Right renal cortex interstitium (tissue), 3 donors: ENCODE results near the gene DGKB. TPM values are rescaled to one million over a fixed set of nuclear protein-coding genes. Genes with fewer than 3 reads are reported as not detected.

ENCODE experiments used
- DNase-seq, 3 donors: peaks; one replicate each; pipeline ENCODE4 v3.0.0-alpha.2; 2013; ENCODE audit warnings: low read depth in 3 of 3, low spot score in 2 of 3
- polyA plus RNA-seq, 3 donors: library from polyadenylated mRNA; unstranded; fragments of 120-200 nt; gene quantifications; one replicate each; pipeline ENCODE4 v1.2.1, GENCODE V29; 2013; ENCODE audit not compliant: insufficient read length in 3 of 3

DGKB gene
- polyA plus RNA-seq, 3 donors = 2.5 to 3.9 (median 2.7) TPM

DNA sequence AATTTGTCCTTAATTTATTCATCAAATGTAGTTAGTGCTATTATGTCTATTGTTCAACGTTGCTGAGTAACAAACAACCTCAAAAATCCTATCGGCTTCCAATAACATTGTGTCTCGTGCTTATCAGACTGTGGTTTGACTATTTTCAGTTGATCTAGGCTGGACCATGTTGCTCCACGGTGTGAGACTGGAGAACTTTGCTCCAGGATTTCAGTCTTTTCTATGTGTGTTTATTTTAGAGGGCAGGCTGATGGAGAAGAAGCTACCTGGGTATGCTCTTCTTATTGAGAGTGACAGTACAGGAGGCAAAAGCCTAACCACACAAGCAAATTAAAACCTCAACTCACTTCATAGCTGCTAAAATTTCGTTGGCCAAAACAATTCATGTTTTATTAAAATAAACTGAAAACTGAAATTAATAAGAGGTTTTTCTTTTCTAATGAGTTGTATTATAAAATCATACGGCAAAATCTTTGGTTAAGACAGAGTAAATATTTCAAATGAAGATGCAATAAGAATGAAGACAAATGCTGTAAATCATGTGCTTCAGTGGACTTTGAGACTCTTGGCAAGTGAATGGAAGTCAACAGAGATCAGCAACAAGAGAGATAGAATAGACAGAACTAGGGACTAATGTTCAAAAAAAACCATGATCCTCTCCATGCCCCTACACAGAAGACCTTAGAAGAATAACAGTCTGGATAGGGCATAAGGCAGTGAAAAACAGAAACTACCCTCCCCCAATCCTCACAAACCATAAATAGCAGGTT, 495.1 kb downstream of the DGKB start:
- no peak for DNase-seq

DNA sequence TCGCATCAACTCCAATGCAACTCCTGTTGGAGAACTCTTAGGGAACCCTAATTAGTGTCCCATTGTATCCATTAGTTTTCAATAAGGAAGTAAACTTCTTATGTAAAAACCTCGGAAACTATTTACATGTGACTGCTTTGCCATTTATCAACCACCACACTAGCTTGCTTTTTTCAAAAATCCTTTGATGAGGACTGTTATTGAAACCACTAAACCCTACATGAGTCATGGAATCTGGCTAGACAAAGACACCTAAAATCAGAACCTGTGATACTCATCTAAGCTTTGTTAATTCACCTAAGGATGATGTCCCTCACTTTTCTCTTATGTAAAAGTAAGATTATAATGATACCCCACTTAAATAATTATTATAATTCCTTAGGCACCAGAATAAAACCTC, 499.0 kb downstream of the DGKB start:
- no peak for DNase-seq

DNA sequence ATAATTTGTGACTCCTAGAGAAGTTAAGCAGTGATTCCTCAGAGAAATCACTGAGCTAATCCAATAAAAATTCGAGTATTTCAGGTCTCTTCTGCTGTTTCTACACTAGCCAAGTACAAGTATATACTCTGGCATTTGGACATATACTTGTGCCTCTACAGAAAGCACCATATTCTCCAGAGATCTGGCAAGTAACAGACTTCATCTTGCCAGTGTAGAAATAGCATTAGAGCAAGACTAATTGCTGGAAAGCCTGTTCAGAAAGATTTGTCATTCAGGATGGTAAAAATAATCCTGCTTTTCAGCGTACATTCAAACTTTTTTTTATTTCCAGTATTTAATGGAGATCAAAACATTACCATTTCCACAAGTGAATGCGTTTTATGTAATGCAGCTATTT, 502.3 kb downstream of the DGKB start:
- no peak for DNase-seq

DNA sequence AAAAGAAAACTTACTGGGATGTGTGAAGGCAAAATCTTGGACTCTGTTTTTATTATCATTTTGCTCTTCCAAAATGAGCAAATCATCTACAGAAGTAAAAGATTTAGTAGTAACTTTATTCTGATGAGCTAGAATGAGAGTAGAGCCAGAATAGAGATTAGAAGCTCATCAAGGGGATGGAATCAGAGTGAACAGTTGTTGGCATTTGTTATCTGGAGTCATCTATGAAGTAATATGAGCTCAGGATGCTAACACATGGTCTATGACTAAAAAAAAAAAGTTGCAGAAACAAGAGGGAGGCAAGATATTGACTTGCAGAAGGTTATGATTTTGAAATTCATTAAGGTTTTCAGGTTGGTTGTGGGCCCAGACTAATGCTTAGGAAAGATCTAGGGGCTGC, 504.0 kb downstream of the DGKB start:
- DNase-seq = no peak

DNA sequence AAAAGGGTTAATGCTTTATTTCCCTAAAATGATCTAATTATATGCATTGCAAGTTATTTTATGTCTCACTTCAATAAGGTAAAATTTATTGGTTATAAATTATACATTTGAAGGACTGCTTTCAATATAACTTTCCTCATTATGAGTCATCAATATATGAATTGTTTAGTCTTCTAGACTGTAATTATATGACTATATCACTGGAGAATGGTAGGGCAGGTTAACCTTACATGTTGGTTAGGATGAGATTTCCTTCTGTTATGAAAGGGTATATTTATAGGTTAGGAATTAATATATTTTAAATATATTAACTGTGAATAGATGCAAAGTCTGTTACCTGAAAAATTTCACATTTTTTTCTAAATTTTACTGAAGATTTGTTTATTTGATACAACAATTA, 506.7 kb downstream of the DGKB start:
- no peak for DNase-seq

DNA sequence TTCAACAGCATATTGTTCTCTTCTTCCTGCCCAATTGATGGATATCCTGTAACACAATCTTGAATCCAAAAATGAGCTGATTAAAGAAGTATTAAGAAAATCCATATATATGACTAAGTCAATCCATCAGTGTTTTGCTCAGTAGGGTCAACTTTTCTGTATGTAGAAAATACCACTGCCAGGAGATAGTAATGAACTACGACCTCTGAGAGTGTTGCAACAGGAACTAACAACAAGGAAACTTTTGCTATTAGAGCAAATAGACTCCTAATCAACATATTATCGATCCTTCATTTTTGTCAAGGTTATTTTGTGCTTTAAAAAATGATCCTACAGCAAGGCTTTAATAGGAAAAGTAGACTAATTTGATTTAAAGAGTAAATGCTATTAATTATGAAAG, 507.8 kb downstream of the DGKB start:
- DNase-seq = no peak

DNA sequence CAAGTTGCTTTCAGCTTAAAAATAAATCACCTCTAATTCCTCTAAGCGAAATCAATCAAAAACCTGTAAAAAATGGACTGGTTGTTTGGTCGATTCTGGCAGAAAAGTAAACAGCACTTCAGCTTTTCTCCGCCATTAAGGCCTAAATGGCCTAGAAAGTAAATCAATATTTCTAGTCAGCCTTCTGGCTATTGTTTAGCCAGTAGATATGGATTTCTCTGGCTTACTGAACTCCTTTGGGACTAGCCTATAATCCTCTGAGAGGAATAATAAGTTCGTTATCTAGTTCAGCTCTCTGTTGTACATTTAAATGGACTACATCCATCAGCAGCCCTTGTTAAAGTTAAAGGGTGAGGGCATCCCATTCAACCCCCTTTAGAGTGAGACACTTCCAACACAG, 513.0 kb downstream of the DGKB start:
- no peak for DNase-seq

DNA sequence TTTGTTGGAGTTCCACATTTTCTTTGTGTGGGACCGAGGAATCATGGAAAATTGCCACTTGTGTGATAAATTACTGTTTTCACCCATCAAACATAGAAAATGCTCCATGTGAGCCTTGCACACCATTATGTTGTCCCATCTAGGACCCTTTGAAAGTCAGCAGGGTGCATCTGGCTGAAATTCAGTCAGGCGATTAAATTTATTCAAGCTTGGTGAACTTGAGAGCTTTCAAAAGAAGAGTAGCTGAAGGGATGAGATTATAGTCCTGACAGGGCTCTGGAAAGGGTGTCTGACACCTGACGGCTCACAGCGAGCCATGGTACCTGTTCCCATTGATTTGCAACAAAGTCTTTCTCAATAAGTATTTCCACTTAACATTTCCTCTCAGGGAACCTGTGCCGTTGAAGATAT, 513.4 kb downstream of the DGKB start:
- DNase-seq = no peak

DNA sequence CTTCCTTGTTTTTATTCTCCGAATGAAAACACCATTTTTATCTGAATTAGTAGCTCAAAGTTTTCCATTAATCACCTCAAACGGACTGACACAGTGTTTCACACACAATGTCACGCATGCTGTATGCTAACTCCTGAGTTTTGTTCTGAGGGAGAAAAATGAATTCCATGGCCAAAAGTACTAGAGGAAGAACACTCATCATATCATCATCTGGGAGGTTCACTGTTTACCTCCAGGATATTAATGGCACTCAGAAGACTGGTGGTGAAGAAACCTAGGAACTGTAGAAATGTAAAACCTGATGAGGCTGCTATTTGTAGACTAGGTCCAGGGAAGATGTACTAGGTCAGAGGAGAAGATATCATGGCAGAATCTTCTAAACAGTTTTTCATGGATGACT, 517.5 kb downstream of the DGKB start:
- DNase-seq = no peak

DNA sequence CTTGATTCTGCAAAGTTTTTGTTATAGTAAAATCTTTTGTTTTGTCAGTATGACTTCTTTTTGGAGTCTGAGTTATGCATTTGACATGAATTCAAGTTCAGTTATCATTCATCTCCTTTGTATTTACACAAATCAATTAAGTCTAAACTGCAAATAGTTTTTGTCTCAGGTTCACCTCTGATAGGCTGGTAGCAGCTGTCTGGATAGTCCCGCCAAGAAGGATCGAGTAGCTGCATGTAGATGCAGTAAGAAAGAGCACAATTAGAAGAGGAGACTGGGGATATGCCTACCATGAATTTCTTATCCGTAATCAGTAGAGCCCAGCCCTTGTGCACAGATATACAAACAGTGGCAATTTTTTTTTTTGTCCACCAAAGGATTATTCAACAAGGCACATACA, 520.6 kb downstream of the DGKB start:
- DNase-seq = no peak

DNA sequence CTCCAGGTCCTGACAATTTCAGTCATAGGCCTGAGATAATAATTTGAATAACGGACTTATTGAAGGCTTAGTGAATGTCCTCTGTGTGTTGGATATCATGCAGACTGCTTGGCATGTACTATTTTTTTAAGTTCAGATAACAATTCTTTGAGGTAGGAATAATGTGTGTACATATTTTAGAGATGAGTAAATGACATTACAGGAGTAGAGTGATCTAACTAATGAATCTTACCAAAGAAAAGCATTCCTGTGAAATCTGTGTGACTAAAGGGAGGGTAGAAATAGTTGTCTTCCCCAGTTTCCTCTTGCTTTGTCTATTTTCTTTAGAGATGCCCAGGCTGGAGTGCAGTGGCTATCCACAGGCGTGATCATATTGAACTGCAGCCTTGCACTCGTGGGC, 521.2 kb downstream of the DGKB start:
- no peak for DNase-seq

DNA sequence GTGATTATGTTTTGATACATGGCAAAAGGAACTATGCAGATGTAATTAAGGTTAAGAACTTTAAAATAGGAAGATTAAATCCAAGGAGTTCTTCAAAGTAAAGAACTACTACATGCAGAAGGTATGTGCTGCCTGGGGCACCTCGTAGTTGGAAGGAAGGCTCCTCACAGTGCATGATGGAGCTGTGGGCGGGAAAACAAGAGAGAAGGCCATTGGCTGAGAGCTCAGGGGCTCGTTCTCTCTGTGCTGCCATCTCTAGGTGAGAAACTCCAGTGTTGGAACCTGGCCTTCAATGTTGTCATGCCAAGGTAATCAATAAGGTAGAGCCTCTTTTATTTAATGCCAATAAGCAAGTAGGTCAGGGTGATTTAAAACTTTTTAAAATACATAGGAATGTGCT, 521.7 kb downstream of the DGKB start:
- no peak for DNase-seq

DNA sequence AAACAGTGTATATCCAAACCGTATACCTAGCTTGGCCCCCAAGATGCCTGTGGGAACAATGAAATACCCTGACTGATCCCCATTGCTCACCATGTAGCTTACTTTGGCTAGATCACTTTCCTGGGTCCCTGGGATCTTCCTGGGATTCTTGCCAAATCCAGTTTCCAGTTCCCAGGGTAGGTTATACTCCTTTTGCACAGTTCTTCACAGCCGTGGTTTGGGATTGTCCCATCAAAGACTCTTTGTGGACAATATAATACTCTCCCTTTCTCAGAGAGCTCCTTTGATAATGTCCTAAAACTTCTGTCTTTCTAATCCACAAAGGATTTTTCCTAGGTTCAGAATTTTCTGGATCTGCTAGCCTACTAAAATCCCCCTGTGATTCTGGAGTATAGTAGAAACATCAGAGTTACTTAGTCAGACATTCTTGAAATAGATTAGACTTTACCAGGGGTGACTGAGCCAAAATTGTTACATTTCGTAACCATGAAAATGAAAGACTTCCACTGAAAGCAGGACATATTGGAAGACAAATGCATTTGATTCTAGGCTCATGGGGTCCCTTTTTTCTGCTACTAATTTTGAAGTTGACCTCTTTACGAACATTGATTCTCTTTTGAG, 524.8 kb downstream of the DGKB start:
- DNase-seq = no peak

DNA sequence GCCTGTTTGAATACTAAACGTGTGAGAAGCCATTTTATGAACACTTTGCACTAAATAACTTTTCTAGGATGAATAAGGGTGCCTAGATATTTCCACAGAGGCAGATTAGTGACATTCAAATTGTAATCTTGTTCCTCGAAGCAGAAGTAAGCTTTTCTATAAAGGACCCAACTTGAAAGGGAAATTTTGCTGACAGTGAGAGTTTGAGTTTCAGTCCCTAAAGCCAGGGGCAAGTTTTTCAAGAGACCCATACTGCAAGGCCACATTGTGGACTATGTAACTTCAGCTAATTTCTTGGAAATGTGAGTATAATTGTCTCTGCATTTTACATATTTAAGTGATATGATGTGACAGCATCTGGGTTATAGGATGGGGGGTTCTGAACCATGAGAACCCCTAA, 525.8 kb downstream of the DGKB start:
- no peak for DNase-seq

DNA sequence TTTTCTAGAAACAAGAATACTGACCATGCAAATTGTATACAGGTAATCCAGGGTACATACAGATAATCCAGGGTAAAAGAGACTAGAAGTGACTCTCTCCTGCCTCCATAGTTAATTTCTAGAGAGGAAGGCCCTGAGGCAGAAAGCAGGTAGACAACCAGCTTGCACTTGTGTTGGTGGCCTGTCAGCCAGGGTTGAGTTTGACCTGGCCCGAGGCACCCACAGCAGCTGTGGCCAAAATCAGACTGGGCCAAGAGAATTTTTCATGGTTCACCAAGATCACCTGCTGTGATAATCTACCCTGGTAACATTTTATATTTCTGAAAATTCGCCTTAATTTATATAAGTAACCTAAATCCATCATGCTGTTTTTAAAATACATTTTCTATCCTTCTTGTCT, 526.6 kb downstream of the DGKB start:
- no peak for DNase-seq

DNA sequence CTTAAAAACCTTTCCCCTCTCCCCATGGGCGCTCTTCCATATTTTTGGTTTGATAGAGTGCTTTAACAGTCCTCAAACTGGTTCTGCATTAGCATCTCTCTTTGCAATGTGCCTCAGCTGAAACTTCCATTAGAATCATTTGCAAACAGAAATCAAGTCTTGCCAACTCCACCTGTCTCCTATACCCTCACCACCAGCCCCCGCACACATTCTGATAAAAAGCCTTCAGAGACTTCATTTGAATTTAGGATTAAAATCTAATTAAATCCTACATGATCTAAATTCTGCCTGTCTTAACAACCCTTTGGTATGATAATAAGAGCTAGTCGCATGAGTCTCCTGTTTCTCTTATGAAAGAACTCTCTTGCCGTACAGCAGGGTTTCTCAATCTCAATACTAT, 528.2 kb downstream of the DGKB start:
- DNase-seq = no peak

DNA sequence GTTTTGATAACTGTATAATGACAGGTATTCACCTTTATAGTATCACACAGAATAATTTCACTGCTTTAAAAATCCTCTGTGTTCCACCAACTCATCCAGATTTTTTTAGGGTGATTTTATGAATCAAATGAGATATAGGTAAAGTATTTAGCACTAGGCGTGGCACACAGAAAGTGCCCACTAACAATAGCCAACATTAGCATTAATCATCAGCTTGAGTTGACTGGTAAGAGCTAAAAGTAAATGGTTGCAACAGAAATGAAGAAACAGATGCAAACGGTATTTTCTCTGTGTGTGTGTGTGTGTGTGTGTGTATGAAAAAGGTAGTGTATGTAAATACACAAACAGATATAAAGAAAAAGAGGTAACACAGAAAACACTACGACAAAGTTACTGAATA, 534.3 kb downstream of the DGKB start:
- no peak for DNase-seq

DNA sequence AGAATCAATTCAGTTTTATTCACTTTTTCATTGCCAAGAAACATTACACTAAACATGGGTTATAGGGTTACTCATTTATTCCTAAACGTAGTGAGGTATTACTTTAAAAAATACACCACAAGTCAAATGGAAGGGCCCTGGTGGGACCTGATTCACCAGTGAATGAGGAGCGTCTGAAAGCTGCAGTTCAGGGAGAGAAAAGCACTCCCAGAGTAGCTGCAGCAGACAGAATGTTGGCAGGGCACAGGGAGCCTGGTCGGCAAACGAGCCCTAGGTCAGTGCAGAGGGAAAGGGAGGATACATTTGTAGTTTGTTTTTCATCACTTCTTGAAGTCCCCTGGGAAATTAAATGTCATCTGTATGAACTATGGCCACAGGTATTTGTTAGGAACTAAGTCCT, 551.4 kb downstream of the DGKB start:
- no peak for DNase-seq

DNA sequence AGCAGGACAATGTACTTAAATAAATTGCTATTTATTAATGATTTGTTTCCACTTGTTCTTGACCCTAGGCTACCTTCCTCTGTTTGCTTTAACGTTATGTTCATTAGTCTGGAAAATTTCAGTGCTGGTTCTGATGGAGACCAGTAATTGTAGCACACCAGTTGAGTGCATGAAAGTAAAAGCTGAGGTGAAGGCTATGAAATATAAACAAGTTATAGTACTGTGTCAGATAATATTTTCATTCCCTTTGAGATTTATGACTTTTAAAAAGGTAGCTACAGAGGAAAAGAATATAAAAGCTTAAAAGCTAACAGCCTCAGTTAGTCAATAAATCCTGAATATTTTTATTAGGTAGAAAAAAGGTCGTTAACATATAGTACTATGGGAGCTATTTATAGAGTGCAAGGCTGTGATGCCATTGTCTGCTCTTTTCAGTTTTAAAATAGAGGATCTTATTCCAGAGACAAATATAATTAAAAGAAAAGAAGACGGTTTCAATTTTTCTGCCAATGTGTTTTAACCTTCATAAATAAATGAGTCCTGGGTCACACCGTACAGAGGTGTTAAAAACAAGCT, 561.3 kb downstream of the DGKB start:
- no peak for DNase-seq

DNA sequence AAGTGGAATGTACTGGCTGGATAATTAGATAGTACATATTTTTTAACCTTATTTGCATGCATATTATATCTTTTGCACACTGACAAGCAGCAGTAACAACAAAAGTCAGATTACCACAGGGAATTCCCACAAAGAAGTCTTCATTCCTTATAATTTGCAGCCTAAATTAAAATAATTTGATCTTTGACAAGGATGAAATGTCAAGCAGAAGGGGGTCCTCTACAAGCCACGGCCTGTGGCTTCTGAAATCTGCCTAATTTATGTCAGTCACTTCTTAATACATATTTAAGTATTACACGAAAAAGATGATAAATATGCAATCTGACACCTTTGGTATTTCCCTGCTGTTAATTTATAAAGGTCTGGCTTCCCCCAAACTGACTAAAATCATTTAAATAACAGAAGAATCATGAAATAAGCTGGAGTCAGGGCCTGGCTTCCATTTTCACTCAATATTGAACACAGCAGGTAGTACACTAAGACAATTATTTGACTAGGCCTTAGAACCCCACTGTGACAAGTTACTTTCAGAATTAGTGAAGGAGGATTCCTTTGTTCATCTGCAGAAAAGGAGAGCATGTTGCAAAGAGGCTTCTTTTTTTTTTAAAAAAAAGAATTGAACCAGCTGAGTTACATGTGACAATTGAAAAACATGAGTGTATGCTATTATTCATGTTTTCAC, 562.0 kb downstream of the DGKB start:
- DNase-seq = no peak

DNA sequence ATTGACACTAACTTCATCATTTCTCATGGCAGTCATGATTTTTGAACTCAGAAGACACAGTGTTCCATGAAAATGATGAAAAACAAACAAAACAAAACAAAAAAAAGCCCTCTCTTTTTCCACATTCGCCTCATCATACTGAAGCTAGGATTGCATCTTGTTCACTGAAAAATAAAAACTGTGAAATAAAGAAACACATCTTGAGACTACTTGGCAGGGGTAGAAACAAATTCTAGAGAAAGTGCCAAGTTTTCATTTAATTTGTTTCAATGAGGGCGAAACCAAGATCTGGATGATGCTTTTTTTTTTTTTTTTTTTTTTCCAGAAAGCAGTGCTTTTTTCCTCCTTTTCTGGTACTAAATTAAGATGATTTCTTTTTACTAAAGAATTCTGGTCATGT, 562.7 kb downstream of the DGKB start:
- DNase-seq = no peak

DNA sequence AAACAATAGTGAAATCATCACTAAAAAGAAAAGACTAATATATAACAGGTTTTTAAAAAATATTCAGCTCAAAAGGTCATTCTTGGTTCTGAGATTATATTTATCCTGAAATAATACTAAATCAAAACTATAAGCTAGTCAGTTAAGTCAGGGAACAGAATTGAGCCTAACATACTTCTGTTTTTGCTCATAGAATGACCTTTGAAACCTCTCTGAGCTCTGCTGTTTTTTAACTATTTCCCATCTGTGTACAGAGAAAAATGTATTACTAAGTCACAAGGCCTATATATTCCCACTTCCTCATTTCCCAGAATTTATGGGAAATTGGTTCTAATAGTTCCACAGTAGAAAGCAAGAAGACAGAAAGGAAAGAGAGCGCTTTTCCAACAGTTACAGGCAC, 566.3 kb downstream of the DGKB start:
- no peak for DNase-seq
